GM19463 (cell line): ENCODE data around the gene FAM217A.

Experiments
- ATAC-seq: cut with Tn5 transposase; IDR thresholded peaks from one replicate; pipeline ENCODE4 v1.9.1; 2021; ENCODE audit warnings: mild to moderate bottlenecking, moderate library complexity; ENCODE audit not compliant: unreplicated experiment

FAM217A gene

GRCh38 chr6:4088704-4089103 lies 9.8 kb upstream of the FAM217A start:
- no peak for ATAC-seq

GRCh38 chr6:4085332-4085700 lies 6.4 kb upstream of the FAM217A start:
- ATAC-seq, result no peak

GRCh38 chr6:4084444-4085331 lies 5.8 kb upstream of the FAM217A start:
- ATAC-seq, result no peak

GRCh38 chr6:4074478-4075235 lies 4.3 kb downstream of the FAM217A start:
- no peak for ATAC-seq

DNA sequence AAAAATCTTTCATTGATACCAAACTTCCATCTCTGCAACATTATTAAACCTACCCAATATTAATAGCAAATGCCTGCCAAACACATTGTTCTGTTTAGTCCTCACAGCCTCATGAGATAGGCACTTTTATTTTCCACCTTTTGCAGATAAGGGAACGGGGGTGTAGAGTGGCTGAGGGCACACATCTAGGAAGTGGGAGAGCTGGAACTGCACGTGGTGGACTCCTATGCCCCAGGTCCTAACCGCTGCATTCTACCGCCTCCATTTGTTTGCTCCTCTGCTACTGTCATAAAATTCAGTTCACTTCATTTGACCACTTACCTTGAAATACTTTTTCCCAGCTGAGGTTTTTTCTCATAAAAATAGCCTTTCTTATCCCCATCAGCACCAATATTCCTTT lies 7.6 kb downstream of the FAM217A start:
- no peak for ATAC-seq

DNA sequence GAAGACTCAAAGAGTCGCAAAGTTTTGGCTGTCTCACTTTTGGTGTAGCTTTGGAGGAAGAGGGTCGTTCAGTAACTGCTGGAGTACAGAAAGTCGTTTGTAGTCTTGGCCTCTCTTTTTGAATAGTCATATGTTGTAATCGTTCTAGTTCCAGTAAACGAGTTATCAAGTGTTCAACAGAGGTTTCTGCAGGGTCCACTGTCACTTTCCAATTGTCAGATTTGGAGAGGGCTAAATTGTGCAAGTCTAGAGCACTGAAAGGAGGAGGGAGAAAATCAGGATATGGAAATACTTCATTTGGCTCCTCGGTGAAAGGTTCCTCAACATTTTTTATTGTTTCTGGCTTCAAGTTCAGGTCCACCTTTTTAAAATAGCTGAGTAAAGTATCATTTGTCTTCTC lies 9.7 kb downstream of the FAM217A start:
- no peak for ATAC-seq

DNA sequence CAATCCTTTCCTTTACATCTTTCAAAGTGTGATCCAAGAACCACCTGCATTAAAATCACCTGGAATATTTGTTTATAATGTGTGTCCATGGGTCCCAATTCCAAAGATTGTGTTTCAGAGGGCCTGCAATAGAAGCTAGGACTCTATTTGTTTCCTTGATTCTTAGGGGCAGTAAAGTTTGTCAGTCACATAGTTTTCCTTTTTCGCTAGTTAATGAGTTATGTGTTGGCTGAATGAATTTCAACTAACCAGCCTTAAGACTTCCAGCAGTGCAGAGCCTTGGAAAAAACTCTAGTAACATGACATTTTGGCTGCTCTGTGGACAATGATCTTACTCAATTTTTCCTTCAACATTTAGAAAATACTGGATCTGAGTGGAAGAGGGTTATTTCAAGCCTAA lies 11.3 kb downstream of the FAM217A start:
- no peak for ATAC-seq

- ATAC-seq, result no peak
These were observed 12.7 kb downstream of the FAM217A start for GRCh38 chr6:4066029-4066755.

- no peak for ATAC-seq
These were observed 19.7 kb downstream of the FAM217A start for GRCh38 chr6:4059115-4059777.

DNA sequence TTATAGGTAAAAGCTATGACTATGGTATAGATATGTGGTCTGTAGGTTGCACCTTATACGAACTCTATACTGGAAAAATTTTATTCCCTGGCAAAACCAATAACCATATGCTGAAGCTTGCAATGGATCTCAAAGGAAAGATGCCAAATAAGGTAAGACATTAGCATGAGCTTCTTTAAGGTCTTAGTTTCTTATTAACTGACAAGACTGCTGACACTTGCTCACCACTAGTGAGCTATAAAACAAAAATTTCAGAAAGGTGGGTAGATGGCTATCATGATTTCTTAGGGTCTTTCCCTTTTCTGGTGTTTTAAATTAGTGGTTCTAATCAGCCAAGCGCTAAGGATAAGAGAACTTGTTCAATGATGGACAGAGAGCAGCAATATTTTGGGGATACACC lies 21.9 kb downstream of the FAM217A start:
- no peak for ATAC-seq

DNA sequence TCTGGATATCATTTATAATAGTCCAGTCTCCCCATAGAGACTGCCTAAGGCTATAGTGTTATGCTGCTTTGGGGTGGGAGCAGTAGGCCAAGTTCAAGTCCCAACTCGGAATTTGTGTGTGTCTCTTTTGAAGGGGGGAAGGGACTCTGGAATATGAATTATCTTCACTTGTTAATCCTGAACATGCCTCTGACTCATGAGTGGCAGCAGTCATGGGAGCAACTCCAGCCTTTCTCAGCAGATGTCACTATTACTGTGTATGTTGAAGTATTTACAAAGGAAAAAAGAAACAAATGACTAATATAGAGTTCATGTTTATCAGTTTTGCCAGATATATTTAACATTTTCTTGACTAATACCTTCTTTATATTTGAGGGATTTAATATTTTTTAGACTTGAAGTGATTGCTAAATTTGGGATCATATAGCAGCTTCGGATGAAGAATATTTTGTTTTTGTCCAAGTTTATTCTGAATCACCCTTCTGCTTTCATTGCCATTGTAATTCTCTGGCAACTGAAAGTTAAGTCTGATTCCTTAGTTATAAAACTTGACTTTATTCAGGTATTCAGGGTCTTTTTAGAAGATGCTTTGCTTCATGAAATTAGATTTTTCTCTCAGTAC lies 23.4 kb downstream of the FAM217A start:
- no peak for ATAC-seq

- ATAC-seq, result no peak
These were observed 29.7 kb downstream of the FAM217A start for GRCh38 chr6:4049246-4049645.

DNA sequence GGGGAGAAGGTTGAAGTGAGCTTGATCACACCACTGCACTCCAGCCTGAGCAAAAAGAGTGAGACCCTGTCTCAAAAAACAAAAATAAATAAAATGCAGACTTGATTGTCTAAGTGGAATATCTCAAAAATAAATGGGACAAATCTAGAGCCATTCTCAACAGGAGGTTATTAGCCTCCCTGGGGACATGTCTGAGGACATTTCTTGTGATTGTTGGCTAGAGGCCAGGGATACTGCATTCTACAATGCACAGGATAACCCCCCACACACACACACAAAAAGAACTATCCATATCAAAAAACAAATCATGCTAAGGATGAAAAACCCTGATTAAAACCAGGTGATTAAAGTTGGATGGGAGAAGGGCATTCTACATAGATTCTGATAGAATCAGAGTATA lies 37.5 kb downstream of the FAM217A start:
- ATAC-seq, result no peak

- no peak for ATAC-seq
These were observed 39.6 kb downstream of the FAM217A start for GRCh38 chr6:4039348-4039747.

GRCh38 chr6:4036581-4036980 lies 42.4 kb downstream of the FAM217A start:
- no peak for ATAC-seq

DNA sequence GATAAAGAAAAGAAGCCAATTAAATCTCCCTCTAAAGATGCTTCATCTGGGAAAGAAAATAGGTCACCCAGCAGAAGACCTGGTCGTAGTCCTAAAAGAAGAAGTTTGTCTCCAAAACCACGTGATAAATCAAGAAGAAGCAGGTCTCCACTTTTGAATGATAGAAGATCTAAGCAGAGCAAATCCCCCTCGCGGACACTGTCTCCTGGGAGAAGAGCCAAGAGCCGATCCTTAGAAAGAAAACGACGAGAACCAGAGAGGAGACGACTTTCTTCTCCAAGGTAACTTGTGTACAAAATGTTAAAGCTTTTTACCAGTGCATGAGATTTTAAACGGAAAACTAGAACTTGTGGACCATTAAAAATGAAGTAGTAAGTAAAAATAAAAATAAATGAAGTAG lies 46.5 kb downstream of the FAM217A start:
- no peak for ATAC-seq

DNA sequence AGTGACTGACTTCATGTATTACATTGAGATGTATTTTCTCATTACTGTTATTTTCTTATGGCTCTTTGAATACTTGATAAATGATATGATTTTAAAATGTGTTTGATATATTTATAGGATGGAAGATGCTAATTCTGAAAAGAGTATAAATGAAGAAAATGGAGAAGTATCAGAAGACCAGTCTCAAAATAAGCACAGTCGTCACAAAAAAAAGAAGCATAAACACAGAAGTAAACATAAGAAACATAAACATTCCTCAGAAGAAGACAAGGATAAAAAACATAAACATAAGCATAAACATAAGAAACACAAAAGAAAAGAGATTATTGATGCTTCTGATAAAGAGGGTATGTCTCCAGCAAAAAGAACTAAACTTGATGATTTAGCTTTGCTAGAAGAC lies 47.5 kb downstream of the FAM217A start:
- ATAC-seq, result no peak

DNA sequence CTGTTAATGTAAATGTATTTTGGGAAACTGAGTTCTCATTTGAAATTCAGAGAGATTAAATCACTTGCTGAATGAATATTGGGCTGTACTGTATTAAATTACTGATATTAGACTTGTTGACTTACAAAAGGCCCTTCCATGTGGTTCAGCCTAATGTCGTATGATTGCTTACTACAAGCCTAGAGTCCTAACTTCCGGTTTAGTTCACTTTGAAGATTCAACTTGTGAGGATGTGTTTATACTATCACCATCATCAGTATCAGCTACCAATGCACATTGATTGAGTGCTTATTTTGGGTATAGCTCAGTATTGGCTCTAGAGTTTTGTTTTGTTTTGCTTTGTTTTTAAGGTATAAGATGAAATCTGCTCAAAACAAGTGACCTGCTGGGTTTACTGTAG lies 48.3 kb downstream of the FAM217A start:
- no peak for ATAC-seq

GRCh38 chr6:4029687-4030086 lies 49.2 kb downstream of the FAM217A start:
- no peak for ATAC-seq

DNA sequence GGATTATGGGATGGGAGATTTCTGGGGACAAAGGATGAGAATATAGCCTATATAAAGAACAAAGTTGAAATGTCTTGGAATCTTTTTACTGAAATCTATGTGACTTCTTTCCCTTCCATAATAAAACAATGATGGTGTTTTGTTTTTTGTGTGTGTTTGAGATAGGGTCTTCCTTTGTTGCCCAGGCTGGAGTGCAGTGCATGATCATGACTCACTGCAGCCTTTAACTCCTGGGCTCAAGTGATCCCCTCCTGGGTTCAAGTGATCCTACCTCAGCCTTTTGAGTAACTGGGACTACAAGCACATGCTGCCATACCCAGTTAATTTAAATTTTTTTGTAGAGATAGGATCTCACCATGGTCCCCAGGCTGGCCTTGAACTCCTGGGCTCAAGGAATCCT lies 50.9 kb downstream of the FAM217A start:
- ATAC-seq, result no peak

- ATAC-seq, result no peak
These were observed 53.3 kb downstream of the FAM217A start for GRCh38 chr6:4025681-4026080.
